Retina (tissue), 1 donor: ENCODE measurements around the gene PALM.
"Not testable (repeated sequence)": the region's sequence is repeated elsewhere in the genome, so short reads cannot be mapped to it uniquely, and the experiment has no call there.

Experiments used
- DNase-seq: peaks from one replicate; pipeline ENCODE4 v3.0.0-alpha.2; 2016

The PALM gene

DNA sequence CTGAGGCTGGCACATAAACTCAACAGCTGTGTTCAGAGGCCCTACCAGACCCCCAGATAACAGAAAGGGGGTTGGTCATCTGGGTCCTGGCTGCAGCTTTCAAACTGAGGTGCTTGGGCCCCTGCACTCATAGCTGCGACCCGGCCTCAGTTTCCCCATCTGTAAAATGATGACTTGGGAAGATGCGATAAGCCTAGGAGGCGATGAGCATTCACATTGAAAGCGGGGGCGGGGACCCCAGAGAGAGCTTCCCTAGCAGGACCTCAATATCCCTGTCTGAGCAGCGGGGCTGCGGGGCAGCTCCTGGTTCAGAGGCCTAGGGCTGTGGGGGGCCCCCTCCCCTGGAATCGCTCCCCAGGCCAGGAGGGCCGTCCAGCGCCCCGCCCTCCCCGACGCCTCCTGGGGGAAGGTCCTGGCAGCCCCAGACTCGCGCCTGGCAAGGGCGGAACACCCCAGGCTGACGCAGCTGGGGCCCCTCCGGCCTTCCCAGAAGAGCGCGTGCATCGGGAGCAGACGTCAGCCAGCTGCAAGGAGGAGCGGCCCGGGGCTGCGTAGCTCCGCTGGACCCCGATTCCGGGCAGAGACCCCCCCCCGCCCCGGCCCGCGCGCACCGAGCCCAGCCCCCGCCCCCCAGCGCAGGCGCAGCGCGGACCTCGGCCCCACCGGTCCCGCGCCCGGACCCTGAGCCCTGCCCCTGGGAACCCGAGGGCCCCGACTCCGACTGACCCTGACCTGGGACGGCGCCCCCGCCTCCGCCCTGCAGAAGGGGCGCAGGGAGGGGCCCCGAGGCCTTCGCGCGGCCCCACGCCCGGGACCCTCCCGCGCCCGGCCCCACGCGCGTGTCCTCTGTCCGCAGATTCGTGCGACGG lies 29.1 kb upstream of the PALM start:
- DNase-seq, result peak; percentile 52

DNA sequence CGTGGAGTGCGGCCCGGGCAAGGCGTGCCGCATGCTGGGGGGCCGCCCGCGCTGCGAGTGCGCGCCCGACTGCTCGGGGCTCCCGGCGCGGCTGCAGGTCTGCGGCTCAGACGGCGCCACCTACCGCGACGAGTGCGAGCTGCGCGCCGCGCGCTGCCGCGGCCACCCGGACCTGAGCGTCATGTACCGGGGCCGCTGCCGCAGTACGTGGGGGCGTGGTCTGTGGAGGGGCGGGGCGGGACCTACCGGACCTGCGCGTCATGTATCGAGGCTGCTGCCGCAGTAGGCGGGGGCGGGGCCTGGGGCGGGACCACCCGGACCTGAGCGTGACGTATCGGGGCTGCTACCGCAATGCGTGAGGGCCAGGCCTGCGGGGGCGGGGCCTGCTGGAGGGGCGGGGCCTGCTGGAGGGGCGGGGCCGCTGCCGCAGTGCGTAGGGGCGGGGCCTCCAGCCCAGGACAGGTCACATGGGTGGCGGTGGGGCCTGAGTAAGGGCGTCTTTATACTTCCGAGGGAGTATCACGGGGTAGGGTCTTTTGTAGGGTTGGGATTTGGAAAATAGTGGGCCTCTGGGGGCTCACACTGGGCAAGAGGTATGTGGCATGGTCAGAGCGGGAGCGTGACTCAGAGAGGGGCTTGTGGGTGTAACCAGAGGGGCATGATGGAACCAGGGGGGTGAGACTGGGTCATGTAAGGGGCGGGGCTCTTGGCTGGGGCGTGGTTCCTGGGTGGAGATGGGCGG lies 28.3 kb upstream of the PALM start:
- peak; percentile 94 for DNase-seq

DNA sequence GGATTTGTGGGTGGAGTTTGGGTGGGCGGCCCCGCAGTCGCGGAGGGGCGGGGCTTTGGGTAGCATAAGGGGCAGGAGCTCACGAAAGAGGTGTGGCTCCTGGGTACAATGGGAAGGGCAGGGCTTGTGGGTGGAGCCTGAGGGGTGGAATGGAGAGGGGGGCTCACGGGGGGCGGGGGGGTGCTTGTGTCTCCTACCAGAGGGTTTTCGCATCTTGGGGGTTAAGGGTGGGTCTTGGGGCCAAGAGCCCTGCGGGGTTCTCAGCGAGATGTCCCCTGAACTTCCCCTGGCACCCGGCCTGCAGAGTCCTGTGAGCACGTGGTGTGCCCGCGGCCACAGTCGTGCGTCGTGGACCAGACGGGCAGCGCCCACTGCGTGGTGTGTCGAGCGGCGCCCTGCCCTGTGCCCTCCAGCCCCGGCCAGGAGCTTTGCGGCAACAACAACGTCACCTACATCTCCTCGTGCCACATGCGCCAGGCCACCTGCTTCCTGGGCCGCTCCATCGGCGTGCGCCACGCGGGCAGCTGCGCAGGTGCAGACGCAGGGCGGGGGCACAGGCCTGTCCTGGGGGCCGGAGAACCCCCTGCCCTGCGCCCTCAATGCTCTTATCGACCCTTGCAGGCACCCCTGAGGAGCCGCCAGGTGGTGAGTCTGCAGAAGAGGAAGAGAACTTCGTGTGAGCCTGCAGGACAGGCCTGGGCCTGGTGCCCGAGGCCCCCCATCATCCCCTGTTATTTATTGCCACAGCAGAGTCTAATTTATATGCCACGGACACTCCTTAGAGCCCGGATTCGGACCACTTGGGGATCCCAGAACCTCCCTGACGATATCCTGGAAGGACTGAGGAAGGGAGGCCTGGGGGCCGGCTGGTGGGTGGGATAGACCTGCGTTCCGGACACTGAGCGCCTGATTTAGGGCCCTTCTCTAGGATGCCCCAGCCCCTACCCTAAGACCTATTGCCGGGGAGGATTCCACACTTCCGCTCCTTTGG lies 27.4 kb upstream of the PALM start:
- DNase-seq, result no peak

DNA sequence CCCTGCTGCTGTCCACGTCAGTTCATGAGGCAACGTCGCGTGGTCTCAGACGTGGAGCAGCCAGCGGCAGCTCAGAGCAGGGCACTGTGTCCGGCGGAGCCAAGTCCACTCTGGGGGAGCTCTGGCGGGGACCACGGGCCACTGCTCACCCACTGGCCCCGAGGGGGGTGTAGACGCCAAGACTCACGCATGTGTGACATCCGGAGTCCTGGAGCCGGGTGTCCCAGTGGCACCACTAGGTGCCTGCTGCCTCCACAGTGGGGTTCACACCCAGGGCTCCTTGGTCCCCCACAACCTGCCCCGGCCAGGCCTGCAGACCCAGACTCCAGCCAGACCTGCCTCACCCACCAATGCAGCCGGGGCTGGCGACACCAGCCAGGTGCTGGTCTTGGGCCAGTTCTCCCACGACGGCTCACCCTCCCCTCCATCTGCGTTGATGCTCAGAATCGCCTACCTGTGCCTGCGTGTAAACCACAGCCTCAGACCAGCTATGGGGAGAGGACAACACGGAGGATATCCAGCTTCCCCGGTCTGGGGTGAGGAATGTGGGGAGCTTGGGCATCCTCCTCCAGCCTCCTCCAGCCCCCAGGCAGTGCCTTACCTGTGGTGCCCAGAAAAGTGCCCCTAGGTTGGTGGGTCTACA lies 25.9 kb upstream of the PALM start:
- DNase-seq, result no peak

DNA sequence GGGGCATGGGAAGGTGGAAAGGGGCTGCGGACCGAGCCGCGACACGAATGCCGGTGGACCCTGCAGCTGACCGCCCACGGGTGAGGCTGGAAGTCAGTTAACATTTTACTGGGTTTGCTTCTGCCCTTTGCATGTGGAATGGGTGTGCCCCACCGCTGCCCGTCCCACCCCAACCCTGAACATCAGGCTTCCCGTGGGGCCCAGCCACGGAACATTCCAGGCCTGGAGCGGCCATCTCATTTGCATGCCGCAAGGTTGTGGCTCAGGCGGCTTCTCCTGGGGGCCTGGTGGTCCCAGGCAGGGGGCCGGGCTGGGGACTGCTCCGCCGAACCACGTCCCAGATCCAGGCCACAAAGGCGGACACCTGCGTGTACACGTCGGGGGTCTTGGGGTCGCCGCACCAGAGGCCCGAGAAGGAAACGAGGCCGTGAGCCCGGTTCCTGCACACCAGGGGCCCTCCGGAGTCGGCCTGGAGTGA lies 23.2 kb upstream of the PALM start:
- no peak for DNase-seq

DNA sequence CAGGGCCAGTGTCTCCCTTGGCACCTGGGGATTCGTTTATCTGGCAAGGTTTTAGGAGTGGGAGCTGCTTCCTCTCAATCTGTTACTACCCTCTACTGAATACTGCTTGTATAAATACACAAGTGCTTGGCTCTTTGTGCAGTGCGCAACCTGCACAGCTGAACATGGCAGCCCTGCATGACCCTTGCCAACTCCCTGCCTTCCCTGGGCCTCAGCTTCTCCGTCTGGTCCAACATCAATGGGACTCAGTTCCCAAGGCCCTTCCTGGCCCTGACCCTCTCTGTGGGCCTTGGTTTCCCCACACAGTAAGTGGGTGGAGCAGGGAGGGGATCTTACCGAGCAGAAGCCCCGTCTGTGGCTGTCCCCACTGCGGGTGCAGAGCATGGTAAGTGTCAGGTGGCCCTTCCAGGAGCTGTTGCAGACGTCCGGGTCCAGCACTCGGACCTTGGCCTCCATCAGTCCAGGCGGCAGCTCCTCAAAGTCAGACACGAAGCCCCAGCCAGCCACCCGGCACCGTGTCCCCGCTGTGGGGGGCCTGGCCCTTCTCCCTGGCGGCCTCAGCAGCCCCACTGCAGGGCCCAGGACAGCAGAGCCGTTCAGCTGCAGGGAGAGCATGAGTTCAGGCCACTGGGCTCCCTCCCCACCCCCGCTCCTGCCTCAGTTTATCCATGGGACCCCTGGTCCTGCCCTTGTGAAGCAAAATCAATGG lies 22.0 kb upstream of the PALM start:
- no peak for DNase-seq

DNA sequence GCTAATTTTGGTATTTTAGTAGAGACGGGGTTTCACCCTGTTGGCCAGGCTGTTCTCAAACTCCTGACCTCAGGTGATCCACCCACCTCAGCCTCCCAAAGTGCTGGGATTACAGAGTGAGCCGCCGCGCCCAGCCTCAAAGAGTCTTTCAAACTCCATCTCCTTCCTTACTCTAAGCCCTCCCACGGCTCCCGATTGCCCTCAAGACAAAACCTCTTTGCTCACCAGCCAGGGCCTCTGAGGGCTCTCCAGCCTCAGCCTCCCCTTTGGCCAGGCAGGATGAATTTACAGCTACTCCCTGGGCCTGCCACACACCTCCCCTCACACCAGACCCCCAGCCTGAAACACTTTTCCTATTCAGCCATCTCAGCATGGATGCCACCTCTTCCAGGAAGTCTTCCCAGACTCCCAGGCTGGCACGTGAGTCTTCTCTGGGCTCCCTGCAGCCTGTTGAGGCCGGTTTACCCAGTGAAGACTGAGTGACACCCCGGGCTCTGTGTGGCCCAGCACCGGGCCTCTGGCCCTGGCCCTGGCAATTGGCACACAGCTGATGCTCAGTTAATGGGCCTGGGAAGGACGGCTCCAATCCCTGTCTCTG lies 21.1 kb upstream of the PALM start:
- no peak for DNase-seq

DNA sequence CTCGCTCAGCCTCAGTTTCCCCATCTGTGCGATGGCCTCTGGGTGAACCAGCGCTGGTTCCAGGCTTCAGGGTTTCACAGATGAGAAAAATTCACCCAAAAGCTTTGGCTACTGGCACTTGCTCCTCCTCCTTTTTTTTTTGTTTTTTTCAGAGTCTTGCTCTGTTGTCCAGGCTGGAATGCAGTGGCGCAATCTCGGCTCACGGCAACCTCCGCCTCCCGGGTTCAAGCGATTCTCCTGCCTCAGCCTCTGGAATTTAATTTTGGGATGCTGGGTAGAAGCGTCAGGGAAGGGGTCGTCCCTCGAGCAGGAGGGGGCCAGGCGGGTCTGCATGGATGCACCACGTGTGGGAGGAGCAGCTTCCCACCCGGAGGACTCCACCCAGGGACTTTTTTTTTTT lies 20.5 kb upstream of the PALM start:
- DNase-seq, result no peak

DNA sequence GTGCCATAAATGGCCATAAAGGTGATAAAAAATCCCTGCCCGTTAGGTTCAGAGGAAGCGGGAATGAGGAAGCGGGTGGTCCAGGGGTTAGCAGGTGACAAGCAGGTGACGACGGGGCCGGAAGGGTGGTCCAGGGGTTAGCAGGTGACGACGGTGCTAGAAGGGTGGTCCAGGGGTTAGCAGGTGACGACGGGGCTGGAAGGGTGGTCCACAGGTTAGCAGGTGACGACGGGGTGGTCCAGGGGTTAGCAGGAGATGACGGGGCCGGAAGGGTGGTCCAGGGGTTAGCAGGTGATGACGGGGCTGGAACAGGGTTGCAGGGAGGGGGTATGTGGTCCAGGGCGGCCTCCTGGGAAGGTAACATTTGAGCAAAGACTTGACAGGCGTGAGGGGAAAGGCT lies 19.7 kb upstream of the PALM start:
- DNase-seq, result no peak

DNA sequence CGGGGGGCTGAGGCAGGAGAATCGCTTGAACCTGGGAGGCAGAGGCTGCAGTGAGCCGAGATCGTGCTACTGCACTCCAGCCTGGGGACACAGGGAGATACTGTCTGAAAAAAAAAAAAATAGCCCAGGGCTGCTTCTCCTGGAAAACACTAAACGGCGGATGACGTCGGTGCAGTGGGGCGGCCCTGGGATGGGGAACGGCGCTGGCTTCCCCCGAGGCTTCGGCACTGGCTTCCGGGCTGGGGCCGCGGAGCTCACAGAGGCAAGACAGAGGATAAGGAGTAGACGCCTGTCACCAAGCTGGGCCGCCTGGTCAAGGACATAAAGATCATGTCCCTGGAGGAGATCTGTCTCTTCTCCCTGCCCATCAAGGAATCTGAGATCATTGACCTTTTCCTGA lies 18.5 kb upstream of the PALM start:
- DNase-seq, result no peak

DNA sequence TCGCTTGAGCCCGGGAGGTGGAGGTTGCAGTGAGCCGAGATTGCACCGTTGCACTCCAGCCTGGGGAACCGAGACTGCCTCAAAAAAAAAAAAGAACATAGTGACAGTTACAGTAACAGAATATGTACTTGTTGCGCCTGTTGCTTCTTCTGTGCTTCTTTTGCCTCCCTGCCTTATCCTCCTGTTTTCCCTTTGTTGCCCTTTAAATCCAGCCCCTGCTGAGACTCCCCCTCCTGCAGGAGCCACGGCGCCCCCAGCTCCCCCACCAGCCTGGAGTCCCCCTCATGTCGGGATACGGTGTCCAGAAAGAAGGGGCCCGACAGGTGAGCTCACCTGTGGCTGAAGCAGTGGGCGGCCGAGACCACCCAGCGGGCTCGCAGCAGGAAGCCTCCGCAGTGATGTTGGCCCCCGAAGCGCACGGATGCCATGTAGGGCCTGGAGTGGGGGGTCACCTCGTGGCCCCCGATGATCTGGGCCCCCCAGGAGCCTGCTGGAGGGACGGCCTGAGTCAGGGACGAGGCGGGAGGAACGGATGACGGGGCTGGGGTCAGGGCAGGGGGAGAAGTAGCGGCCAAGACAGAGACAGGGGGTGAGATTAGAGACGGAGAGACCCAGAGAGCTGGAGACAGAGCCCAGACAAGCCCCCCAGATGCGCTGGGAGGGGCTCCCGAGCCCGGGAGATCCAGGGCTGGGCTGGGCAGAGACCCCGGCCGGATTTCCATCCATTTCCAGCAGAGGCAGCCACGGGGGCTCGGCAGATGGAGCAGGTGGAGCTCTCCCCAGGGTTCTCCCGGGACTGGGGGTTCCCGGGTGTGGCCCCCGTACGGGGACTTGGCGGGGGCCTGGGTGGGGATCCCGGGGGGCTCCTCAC lies 14.0 kb upstream of the PALM start:
- no peak for DNase-seq

DNA sequence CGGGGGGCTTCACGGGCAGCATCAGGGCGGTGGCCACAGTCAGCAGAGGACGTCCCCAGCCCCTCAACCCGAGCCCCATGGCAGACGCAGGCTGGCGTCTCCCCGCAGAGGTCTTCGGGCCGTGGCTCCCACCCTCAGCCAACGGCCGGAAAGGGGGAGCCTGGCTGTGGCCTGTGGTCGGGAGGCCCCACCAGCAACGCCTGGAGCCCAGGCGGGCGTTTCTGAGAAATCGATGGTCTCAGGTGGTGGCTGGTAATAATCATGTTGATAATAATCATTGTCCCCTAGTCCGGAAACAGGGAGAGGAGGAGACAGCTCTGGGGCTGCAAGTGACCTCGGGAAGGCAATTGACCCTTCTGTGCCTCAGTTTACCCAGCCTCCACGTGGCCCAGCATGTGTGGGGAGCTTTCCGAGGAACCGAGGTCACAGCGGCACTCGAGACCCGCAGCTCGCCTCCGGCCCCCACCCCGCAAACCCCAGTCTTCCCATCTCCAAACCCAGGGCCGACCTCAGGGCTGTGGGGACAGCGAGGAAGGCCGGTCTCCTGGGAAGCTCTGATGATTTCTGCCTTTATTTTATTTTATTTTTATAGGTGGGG lies 13.3 kb upstream of the PALM start, which contains the start of gene PRSS57:
Gene PRSS57, minus strand, starts transcription at position 101 of the 598 bp plus-strand sequence. Its CDS starts 22 bp downstream, at position 79.
- DNase-seq, result no peak

DNA sequence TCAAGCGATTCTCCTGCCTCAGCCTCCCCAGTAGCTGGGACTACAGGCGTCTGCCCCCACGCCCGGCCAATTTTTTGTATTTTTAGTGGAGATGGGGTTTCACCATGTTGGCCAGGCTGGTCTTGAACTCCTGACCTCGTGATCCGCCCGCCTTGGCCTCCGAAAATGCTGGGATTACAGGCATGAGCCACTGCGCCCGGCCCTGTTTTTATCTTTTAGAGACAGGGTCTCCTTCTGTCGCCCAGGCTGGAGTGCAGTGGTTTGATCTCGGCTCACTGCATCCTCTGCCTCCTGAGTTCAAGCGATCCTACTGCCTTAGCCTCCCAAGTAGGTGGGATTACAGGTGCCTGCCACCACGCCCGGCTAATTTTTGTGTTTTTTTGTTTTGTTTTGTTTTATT lies 10.2 kb upstream of the PALM start:
- not testable (repeated sequence) for DNase-seq

DNA sequence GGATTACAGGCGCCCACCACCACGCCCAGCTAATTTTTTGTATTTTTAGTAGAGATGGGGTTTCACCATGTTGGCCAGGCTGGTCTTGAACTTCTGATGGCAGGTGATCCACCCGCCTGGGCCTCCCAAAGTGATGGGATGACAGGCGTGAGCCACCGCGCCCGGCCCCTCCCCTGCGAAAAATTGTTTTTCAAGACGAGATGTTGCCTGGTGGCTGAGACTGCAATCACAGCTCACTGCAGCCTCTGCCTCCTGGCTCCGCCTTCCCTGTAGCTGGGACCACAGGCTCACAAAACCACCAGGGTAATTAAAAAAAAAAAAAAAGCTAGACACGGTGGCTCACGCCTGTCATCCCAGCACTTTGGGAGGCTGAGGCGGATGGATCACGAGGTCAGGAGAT lies 8.8 kb upstream of the PALM start:
- DNase-seq, result not testable (repeated sequence)

DNA sequence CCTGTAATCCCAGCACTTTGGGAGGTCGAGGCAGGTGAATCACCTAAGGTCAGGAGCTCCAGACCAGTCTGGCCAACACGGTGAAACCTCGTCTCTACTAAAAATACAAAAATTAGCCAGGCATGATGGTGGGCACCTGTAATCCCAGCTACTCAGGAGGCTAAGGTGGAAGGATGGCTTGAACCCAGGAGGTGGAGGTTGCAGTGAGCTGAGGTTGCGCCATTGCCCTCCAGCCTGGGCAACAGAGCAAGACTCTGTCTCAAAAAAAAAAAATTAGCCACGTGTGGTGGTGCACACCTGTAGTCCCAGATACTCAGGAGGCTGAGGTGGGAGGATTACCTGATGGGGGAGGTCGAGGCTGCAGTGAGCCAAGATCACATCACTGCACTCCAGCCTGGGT lies 5.9 kb upstream of the PALM start:
- not testable (repeated sequence) for DNase-seq

DNA sequence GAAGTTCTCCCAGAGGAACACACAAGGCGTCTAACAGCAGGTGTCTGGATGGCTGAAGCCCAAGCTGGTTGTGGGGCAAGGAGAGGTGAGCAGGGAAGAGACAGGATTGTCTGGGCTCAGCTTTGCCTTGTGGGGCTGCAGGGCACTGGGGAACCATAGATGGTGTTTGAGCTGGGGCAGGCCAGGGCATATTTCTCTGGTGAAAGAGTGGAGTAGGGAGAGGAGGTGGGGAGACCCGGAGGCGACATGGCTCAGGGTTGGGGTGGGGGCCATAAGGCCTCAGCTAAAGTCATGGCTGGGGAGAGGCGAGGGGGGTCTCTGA lies 5.4 kb upstream of the PALM start:
- DNase-seq, result no peak

DNA sequence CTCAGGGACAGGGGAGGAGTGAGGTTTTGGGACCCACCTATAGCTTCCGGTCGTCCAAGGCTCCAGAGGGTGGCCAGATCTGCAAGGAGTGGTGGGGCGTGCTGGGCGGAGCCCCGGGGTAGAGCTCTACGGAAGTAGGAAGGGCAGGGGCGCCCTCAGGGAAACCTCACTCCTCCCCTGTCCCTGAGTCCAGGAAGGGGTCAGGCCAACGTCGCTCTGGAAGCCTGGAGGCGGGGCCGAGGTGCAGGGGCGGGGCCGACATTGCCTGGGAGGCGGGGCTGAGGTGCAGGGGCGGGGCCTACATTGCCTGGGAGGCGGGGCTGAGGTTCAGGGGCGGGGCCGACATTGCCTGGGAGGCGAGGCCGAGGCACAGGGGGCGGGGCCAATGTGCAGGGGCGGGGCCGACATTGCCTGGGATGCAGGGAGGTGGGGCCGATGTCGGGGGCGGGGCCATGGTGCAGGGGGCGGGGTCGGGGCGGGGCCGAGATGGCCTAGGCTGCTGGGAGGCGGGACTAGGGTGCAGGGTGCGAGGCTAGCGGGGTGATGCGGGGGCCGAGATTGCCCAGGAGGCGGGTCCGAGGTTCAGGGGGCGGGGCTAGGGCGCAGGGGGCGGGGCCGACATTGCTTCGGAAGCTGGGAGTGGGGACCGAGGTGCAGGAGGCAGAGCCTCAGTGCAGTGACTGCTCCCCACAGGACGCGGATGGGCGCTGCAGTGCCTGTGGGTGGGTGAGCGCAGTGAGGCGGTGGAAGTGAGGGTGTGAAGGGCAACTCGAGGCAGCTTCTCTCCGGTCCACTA lies 4.9 kb upstream of the PALM start:
- peak; percentile 48 for DNase-seq

DNA sequence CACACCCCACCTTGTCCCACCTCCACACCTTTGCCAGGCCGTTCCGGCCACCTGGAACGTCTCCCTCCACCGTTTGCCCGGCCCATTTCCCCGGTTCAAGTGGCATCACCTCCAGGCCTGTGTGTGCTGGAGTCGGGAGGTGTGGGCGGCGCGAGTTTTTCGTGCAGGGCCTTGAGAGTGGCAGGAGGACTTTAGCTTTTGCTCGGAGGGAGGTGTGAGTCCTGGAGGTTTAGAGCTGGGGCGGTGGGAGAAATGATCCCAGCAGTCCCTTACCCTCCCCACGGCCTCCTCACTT lies 4.3 kb upstream of the PALM start:
- DNase-seq, result no peak
